Measurements from ENCODE around the gene PROM2. TPM values are rescaled to one million over a fixed set of nuclear protein-coding genes. Genes with fewer than 3 reads are reported as not detected.

PROM2 gene
- total and polyA plus RNA-seq, 4 donors = 0.11 to 1.1 (median 0.24) TPM

DNA sequence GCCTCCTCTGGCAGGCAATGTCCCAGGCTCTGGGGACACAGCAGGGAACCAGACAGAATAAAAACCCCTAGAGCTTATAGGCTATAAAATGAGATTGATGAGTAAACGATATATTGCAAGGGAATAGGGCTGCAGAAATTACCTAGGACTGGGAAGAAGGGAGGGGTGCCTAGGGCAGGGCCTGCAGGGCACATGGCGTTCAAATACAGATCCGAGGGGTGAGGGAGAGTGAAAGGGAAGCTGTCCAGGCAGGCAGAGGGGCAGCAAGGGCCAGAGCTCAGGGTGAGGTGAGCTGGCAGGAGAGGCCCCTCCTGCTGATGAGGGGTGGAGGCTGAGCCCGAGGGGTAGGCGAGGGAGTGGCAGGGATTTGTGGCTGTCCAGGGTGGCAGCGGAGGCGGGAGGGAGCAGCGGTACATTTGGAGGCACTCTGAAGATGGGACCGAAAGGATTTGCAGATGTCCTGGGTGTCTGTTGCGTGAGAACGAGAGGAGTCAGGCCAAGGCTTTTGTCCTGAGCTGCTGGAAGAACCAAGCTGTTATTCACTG lies 56.6 kb downstream of the PROM2 start:
- no peak overlapping the region for H3K4me3 ChIP-seq (ENCODE audit: low read depth in 1 of 3, low read length in 3 of 3)
- H3K27ac ChIP-seq (ENCODE audit: low read depth in 1 of 2, low read length in 2 of 2) = no peak overlapping the region
- no peaks in the 10 kb centered on the region for H3K36me3 ChIP-seq (ENCODE audit: control insufficient read depth in 4 of 4, insufficient read depth in 3 of 4, low read depth in 1 of 4, low read length in 3 of 4)
- no peak overlapping the region for H3K9ac ChIP-seq (ENCODE audit: low read depth in 1 of 2, low read length in 2 of 2)
- H3K4me1 ChIP-seq (ENCODE audit: control insufficient read depth in 4 of 4, insufficient read depth in 4 of 4, low read length in 3 of 4) = no peaks in the 10 kb centered on the region
- no peak for DNase-seq (ENCODE audit: low spot score)
- 91% methylated on average over 11 of the region's 11 CpGs for WGBS
- H3K27me3 ChIP-seq (ENCODE audit: control insufficient read depth in 4 of 4, insufficient read depth in 4 of 4, low read length in 3 of 4) = no peaks in the 10 kb centered on the region
- TF ChIP-seq EGR1 (IDR thresholded peaks at IDR 0.05; ENCODE audit: low read depth in 2 of 2) (no peak), RAD21 (IDR thresholded peaks at IDR 0.05) (no peak), JUND (IDR thresholded peaks at IDR 0.05) (no peak), TAF1 (conservative IDR thresholded peaks at IDR 0.05) (no peak), HNF4G (IDR thresholded peaks at IDR 0.05) (no peak), YY1 (IDR thresholded peaks at IDR 0.05) (no peak), ZBTB33 (IDR thresholded peaks at IDR 0.05) (no peak), CTCF (IDR thresholded peaks at IDR 0.05; ENCODE audit: low read depth, low read length, missing input control) (no peak), HNF4A (conservative IDR thresholded peaks at IDR 0.05) (no peak), RXRA (IDR thresholded peaks at IDR 0.05) (no peak), GABPA (IDR thresholded peaks at IDR 0.05 in 1 of 2, conservative IDR thresholded peaks at IDR 0.05 in 1 of 2) (no peak), MAX (IDR thresholded peaks at IDR 0.05) (no peak), NR2F2 (IDR thresholded peaks at IDR 0.05) (no peak), FOXA1 (IDR thresholded peaks at IDR 0.05) (no peak), FOXA2 (IDR thresholded peaks at IDR 0.05) (no peak), REST (IDR thresholded peaks at IDR 0.05) (no peak), SP1 (IDR thresholded peaks at IDR 0.05) (no peak)
- TF ChIP-seq, protein P1, sequence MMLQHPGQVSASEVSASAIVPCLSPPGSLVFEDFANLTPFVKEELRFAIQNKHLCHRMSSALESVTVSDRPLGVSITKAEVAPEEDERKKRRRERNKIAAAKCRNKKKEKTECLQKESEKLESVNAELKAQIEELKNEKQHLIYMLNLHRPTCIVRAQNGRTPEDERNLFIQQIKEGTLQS (IDR thresholded peaks at IDR 0.05) = no peak
- H3K9me3 ChIP-seq (ENCODE audit: control insufficient read depth in 4 of 4, low read length in 3 of 4) = no peaks in the 10 kb centered on the region

Data from liver (tissue), 9 donors.